ENCODE results near the gene TEX13D.
"Not testable (repeated sequence)": the region's sequence is repeated elsewhere in the genome, so short reads cannot be mapped to it uniquely, and the experiment has no call there.

Gene TEX13D

GRCh38 chrX:124332481-124333424, at the start of gene TEX13D:
Gene TEX13D, plus strand, starts transcription at chrX:124332660. Its CDS starts 258 bp downstream, at chrX:124332918.
- DNase-seq: no peak

GRCh38 chrX:124289443-124289842, 43.0 kb upstream of the TEX13D start:
- DNase-seq: no peak

- DNase-seq: no peak
These were observed 38.6 kb upstream of the TEX13D start for GRCh38 chrX:124293810-124294209.

- DNase-seq: not testable (repeated sequence)
These were observed 33.1 kb upstream of the TEX13D start for GRCh38 chrX:124299323-124299722.

- DNase-seq: no peak
These were observed 32.1 kb upstream of the TEX13D start for GRCh38 chrX:124300405-124300804.

- DNase-seq: no peak
These were observed 25.1 kb upstream of the TEX13D start for GRCh38 chrX:124307253-124307907.

- no peak for DNase-seq
These were observed 6.7 kb upstream of the TEX13D start for GRCh38 chrX:124325732-124326131.

- DNase-seq: peak; percentile 5
These were observed 3.7 kb upstream of the TEX13D start for GRCh38 chrX:124328765-124329164.

- no peak for DNase-seq
These were observed 1.4 kb downstream of the TEX13D start for GRCh38 chrX:124333862-124334261.

GRCh38 chrX:124334555-124334954, 2.1 kb downstream of the TEX13D start:
- DNase-seq: not testable (repeated sequence)

GRCh38 chrX:124335598-124335997, 3.1 kb downstream of the TEX13D start:
- DNase-seq: no peak

- DNase-seq: no peak
These were observed 5.5 kb downstream of the TEX13D start for GRCh38 chrX:124337916-124338315.

GRCh38 chrX:124338733-124339514, 6.5 kb downstream of the TEX13D start:
- DNase-seq: no peak

- DNase-seq: no peak
These were observed 9.1 kb downstream of the TEX13D start for GRCh38 chrX:124341396-124342132.

- DNase-seq: no peak
These were observed 9.9 kb downstream of the TEX13D start for GRCh38 chrX:124342174-124342867.

GRCh38 chrX:124343016-124343415, 10.6 kb downstream of the TEX13D start:
- DNase-seq: no peak

- DNase-seq: no peak
These were observed 11.8 kb downstream of the TEX13D start for GRCh38 chrX:124344246-124344645.

GRCh38 chrX:124346117-124346876, 13.8 kb downstream of the TEX13D start, which contains the start of gene SH2D1A:
Gene SH2D1A, plus strand, starts transcription at chrX:124346563. Its CDS starts 80 bp downstream, at chrX:124346643.
- no peak for DNase-seq

GRCh38 chrX:124346877-124347241, 14.4 kb downstream of the TEX13D start:
- DNase-seq: no peak

GRCh38 chrX:124347242-124347641, 14.8 kb downstream of the TEX13D start:
- no peak for DNase-seq

- DNase-seq: no peak
These were observed 15.7 kb downstream of the TEX13D start for GRCh38 chrX:124348182-124348581.
